GM21360 (cell line): Measurements from ENCODE around the gene KCNMA1.

Source experiments
- ATAC-seq: cut with Tn5 transposase; IDR thresholded peaks from one replicate; pipeline ENCODE4 v1.9.1; 2021; ENCODE audit warnings: mild to moderate bottlenecking, moderate library complexity; ENCODE audit not compliant: unreplicated experiment

KCNMA1 gene

GRCh38 chr10:77563638-77564270, 73.9 kb downstream of the KCNMA1 start:
- ATAC-seq = no peak

GRCh38 chr10:77562742-77563141, 74.9 kb downstream of the KCNMA1 start:
- no peak for ATAC-seq

- no peak for ATAC-seq
Measured at GRCh38 chr10:77561991-77562390, 75.6 kb downstream of the KCNMA1 start.

- no peak for ATAC-seq
Measured at GRCh38 chr10:77560471-77560870, 77.1 kb downstream of the KCNMA1 start.

- ATAC-seq = no peak
Measured at GRCh38 chr10:77560052-77560451, 77.6 kb downstream of the KCNMA1 start.

- ATAC-seq = no peak
Measured at GRCh38 chr10:77556990-77557601, 80.5 kb downstream of the KCNMA1 start.

GRCh38 chr10:77555591-77556212, 81.9 kb downstream of the KCNMA1 start:
- no peak for ATAC-seq

- ATAC-seq = no peak
Measured at GRCh38 chr10:77554996-77555397, 82.6 kb downstream of the KCNMA1 start.

GRCh38 chr10:77553966-77554365, 83.6 kb downstream of the KCNMA1 start:
- ATAC-seq = no peak

- ATAC-seq = no peak
Measured at GRCh38 chr10:77553311-77553710, 84.3 kb downstream of the KCNMA1 start.

- no peak for ATAC-seq
Measured at GRCh38 chr10:77552252-77552651, 85.4 kb downstream of the KCNMA1 start.

GRCh38 chr10:77550378-77550777, 87.2 kb downstream of the KCNMA1 start:
- ATAC-seq = no peak

- ATAC-seq = no peak
Measured at GRCh38 chr10:77548671-77549070, 88.9 kb downstream of the KCNMA1 start.

GRCh38 chr10:77548157-77548556, 89.5 kb downstream of the KCNMA1 start:
- no peak for ATAC-seq

GRCh38 chr10:77547307-77548050, 90.1 kb downstream of the KCNMA1 start:
- ATAC-seq = no peak

GRCh38 chr10:77546042-77546441, 91.6 kb downstream of the KCNMA1 start:
- no peak for ATAC-seq

- ATAC-seq = no peak
Measured at GRCh38 chr10:77545585-77545984, 92.0 kb downstream of the KCNMA1 start.

- no peak for ATAC-seq
Measured at GRCh38 chr10:77544617-77545016, 93.0 kb downstream of the KCNMA1 start.

- ATAC-seq = no peak
Measured at GRCh38 chr10:77542710-77543259, 94.8 kb downstream of the KCNMA1 start.

- no peak for ATAC-seq
Measured at GRCh38 chr10:77541944-77542343, 95.7 kb downstream of the KCNMA1 start.

- no peak for ATAC-seq
Measured at GRCh38 chr10:77541247-77541646, 96.4 kb downstream of the KCNMA1 start.
